A673 (cell line): ENCODE results near the gene GCDH. TPM values are rescaled to one million over a fixed set of nuclear protein-coding genes. Genes with fewer than 3 reads are reported as not detected.

ENCODE experiments used
- BruUV-seq: library from RNA; stranded (reverse); fragments of 400-500 nt; replicated peaks from 2 replicates; lab custom pipeline; 2021; lab: Mats Ljungman, UMichigan
- CTCF ChIA-PET: fragments of 300-600 bp; sonication (Branson Sonifier 250); formaldehyde crosslinking; loops from one replicate; lab custom pipeline; 2022; ENCODE audit warnings: antibody characterized with exemption; lab: Charles Lee
- POLR2A ChIA-PET: fragments of 300-600 bp; sonication (Branson Sonifier 250); formaldehyde crosslinking; loops from one replicate; lab custom pipeline; 2022; ENCODE audit warnings: antibody characterized with exemption; ENCODE audit not compliant: low non-redundant PET; lab: Charles Lee
- DNase-seq: peaks from one replicate; pipeline ENCODE4 v3.0.0-alpha.2; 2015; ENCODE audit warnings: low spot score
- H3K27ac ChIP-seq: fragments of 200-600 bp; sonication (generic); 2 replicates; pipeline ENCODE4 v1.5.1; 2016; ENCODE audit warnings: mixed run types, low read depth, mild to moderate bottlenecking, mixed read lengths, antibody characterized with exemption, low read length; ENCODE audit not compliant: poor library complexity, severe bottlenecking
- H3K27me3 ChIP-seq: fragments of 200-600 bp; sonication (generic); replicated peaks from 2 replicates; pipeline ENCODE4 v1.6.1; 2017; ENCODE audit warnings: mixed run types, low read depth, mild to moderate bottlenecking, mixed read lengths, antibody characterized with exemption, low read length; ENCODE audit not compliant: insufficient read depth, poor library complexity
- H3K36me3 ChIP-seq: fragments of 200-600 bp; sonication (generic); 2 replicates; pipeline ENCODE4 v1.6.1; 2016; ENCODE audit warnings: mixed run types, mild to moderate bottlenecking, mixed read lengths, antibody characterized with exemption, low read length; ENCODE audit not compliant: insufficient read depth, poor library complexity, severe bottlenecking
- H3K4me1 ChIP-seq: fragments of 200-600 bp; sonication (generic); 2 replicates; pipeline ENCODE4 v1.6.1; 2017; ENCODE audit warnings: mixed run types, mild to moderate bottlenecking, mixed read lengths, antibody characterized with exemption, low read length; ENCODE audit not compliant: insufficient read depth, poor library complexity, severe bottlenecking
- H3K4me3 ChIP-seq: fragments of 200-600 bp; sonication (generic); 2 replicates; pipeline ENCODE4 v1.5.1; 2016; ENCODE audit warnings: low read depth, mixed run types, mild to moderate bottlenecking, mixed read lengths, low read length; ENCODE audit not compliant: poor library complexity, severe bottlenecking
- H3K9me3 ChIP-seq: fragments of 200-600 bp; sonication (generic); 2 replicates; pipeline ENCODE4 v1.6.1; 2016; ENCODE audit warnings: mixed run types, low read depth, mild to moderate bottlenecking, mixed read lengths, antibody characterized with exemption, low read length; ENCODE audit not compliant: poor library complexity, severe bottlenecking
- CTCF ChIP-seq: fragments of 300-800, 200-600 bp; sonication (generic); conservative IDR thresholded peaks from 2 replicates; pipeline ENCODE4 v1.5.1; 2017; ENCODE audit warnings: low read depth, mild to moderate bottlenecking, antibody characterized with exemption, low read length, moderate library complexity, mixed read lengths
- EZH2 ChIP-seq: fragments of 200-600 bp; sonication (generic); IDR thresholded peaks from 2 replicates; pipeline ENCODE4 v1.6.1; 2017; ENCODE audit warnings: borderline replicate concordance, low read depth, mild to moderate bottlenecking, mixed read lengths, antibody characterized with exemption, low read length; ENCODE audit not compliant: poor library complexity, severe bottlenecking
- intact Hi-C: fragments of 100-400 bp; cut with micrococcal nuclease; formaldehyde crosslinking; loops from one replicate; pipeline ENCODE4 v1.10.0; 2022; ENCODE audit not compliant: unreplicated experiment
- total RNA-seq: library from RNA; stranded (reverse); gene quantifications from 2 replicates; pipeline ENCODE4 v1.2.3, GENCODE V29; 2021

The GCDH gene
- total RNA-seq, 1 experiment from 2014 or later: 47.3 TPM

DNA sequence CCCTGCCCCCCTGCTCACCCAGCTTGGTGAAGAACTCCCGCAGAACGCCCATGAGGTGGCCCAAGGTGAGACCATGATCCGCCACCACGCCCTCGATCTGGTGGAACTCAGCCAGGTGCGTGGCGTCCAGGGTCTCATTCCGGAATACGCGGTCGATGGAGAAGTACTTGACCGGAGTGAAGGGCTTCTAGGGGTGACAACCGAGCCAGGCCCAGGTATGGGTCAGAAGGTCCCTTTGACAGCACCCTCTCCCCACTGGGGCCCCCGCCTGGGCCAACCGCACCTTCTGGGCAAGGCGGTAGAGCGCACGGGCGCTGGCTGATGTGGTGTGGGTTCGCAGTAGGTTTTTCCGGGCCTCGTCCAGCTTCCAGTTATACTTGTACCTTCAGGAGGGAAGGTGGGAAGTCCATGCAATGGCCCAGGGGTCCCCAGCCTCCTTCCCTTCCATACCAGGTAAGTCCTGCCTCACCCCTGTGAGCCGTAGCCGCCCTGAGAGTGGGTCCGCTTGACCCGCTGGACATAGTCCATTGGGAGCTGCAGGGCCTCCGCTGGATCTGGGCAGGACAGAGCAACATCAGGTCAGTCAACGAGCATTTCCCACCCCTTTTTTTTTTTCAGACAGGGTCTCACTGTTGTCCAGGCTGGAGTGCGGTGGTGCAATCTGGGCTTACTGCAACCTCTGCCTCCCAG, 33.8 kb downstream of the GCDH start:
- TF ChIP-seq EZH2 (no peak), CTCF (no peak)
- ChIA-PET POLR2A (no interaction called here), CTCF (no interaction called here)
- DNase-seq: no peak
- Histone ChIP-seq H3K9me3 (no peaks in the 10 kb centered on the region), H3K4me3 (no peak overlapping the region), H3K36me3 (peaks cover 64% of the 10 kb centered on the region), H3K4me1 (no peaks in the 10 kb centered on the region), H3K27me3 (no peaks in the 10 kb centered on the region), H3K27ac (no peak overlapping the region)
- intact Hi-C loops: no loop called here
- no TSS peak for BruUV-seq

DNA sequence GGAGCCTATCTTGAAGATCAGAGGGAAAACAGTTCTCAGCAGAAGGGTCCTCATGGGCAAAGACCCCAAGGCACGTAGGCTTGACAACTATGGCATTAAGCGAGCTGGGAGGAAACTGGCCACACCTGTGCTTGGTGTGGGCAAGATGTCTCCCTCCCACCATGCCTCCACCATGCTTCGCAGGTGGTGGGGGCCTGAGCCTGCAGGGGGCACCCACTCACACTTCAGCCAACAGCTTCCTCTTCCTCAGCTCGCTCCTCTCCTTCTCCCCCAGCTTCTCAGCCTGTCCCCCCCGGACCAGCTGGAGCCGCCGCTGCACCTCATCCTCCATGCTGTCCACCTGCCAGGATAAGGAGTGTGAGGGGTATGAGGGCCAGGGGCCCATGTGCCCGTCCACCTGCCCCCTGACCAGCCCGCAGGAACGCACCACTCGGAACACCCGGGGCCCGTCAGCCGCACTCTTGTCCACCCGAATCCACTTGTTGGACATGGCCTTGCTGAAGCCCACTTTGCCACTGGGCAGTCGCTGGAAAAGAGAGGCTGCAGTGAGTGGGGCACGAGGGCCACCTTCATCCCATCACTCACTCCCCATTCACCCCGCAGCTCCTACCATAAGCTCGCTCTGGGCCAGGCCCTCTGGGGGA, 39.2 kb downstream of the GCDH start:
- CTCF ChIA-PET: no interaction called here
- no peak overlapping the region for H3K27ac ChIP-seq
- peaks cover 53% of the 10 kb centered on the region for H3K36me3 ChIP-seq
- intact Hi-C loops: no loop called here
- no peaks in the 10 kb centered on the region for H3K27me3 ChIP-seq
- H3K4me3 ChIP-seq: no peak overlapping the region
- no peak for TF ChIP-seq CTCF
- TF ChIP-seq EZH2: no peak
- POLR2A ChIA-PET: no interaction called here
- H3K4me1 ChIP-seq: peaks cover 9% of the 10 kb centered on the region
- DNase-seq: no peak
- BruUV-seq: no TSS peak
- no peaks in the 10 kb centered on the region for H3K9me3 ChIP-seq

- Histone ChIP-seq H3K4me3 (peak overlapping the region; percentile 95), H3K36me3 (peaks cover 35% of the 10 kb centered on the region), H3K9me3 (no peaks in the 10 kb centered on the region), H3K27me3 (no peaks in the 10 kb centered on the region), H3K27ac (peak overlapping the region; percentile 84), H3K4me1 (peaks cover 16% of the 10 kb centered on the region)
- TF ChIP-seq CTCF (no peak), EZH2 (no peak)
- CTCF ChIA-PET: no interaction called here
- intact Hi-C loops: no loop called here
- no TSS peak for BruUV-seq
- POLR2A ChIA-PET: interaction anchor here (0.5 kb wide), 1 partner anchor 251 kb away, joined by 4 read pairs; no protein-coding TSS in a partner anchor
- no peak for DNase-seq
Observed at GRCh38 chr19:12932392-12933286, 41.7 kb downstream of the GCDH start.
